HuH-7.5 (cell line): ENCODE measurements around the gene MRPS18C.
"Not testable (repeated sequence)": the region's sequence is repeated elsewhere in the genome, so short reads cannot be mapped to it uniquely, and the experiment has no call there.

Experiments used
- DNase-seq: peaks from one replicate; pipeline ENCODE4 v3.0.0; 2011; ENCODE audit warnings: low spot score

The MRPS18C gene

GRCh38 chr4:83498187-83498586 lies 42.3 kb downstream of the MRPS18C start:
- DNase-seq: no peak

- not testable (repeated sequence) for DNase-seq
Observed at GRCh38 chr4:83501671-83502070, 45.8 kb downstream of the MRPS18C start.

GRCh38 chr4:83503974-83504373 lies 48.1 kb downstream of the MRPS18C start:
- no peak for DNase-seq

DNA sequence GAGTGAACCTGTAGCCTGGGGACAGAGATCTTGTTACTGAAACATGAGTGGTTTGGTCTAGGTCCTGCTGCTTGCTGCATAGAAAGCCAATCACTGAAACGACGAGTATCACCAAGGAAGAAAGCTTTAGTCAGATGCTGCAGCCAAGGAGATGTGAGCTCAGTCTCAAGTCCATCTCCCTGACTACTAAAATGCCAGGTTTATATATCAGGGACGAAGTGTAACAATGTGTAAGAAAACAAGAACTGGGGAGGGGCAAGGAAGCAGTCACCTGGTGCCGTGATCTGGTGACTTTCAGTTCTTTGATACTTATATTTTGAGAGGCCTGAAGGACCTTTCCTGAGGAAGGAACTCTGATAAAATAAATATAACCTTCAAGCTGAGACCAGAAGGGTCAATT lies 48.6 kb downstream of the MRPS18C start:
- no peak for DNase-seq

DNA sequence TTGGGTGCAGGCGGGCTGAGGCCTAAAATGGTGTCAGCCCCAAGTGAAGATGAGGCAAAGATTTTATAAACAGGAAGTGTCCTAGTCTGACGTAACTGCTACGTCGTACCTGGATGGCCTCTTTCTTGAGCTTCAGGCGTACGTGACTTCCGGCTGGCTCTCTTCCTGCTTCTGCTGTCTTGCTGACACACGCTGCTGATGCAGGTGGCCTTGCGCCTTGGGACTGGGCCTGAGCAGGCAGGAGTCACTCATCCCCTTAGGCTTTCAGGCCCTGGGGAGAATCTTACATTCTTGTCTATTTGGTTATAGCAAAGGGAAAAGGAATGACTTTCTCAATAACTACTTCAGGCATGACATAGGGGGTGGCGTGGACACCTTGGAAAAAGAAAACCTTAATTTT lies 49.1 kb downstream of the MRPS18C start:
- no peak for DNase-seq

DNA sequence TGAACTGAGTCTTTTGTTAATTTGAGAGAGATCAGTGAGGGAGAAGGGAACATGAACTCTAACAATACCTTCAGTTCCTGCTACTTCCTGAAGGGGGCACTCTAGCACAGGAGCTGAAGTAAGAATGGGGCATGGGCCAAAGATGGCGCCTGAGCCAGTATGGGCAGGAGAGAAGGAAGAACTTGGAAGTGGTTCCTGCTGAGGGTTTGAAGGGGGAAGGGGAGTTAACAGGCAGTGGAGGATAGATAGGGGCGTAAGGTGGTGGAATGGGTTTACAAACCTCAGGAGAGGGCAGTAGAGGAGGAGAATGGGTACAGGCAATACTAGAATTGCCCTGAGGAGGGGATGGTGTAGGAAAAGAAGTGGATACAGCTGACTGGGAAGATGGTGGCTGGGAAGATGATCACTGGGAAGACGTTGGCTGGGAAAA lies 53.3 kb downstream of the MRPS18C start:
- DNase-seq: not testable (repeated sequence)

DNA sequence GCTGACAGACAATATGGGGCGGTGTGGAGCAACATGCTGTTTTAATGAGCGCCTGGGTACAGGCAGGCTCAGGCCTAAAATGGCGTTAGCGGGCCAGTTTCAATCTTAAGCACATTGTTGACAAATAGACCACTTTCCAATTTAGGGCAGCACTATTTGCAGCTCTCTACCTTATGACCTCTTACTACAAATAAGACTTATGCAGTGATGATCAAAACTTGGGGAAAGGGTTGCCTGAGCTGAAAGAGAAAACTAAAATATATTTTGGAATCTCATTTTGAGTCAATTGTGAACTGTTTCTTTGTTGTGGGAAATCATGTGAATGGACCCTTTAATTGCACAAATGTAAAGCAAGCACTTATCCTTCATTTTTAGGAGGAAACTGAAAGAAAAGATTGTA lies 54.6 kb downstream of the MRPS18C start:
- DNase-seq: no peak
